ENCODE measurements around the gene NME4.

The NME4 gene

GRCh38 chr16:363110-363765 is 33.8 kb upstream of the NME4 start (continued):
- peak; percentile 77; the same call in 1 of the 2 replicates for TF ChIP-seq BCL11B (tag by site-specific recombination; IDR thresholded peaks at IDR 0.05; ENCODE audit: low read depth)
- TF ChIP-seq ZFHX2 (tag by site-specific recombination; conservative IDR thresholded peaks at IDR 0.05), result peak; percentile 41
- TF ChIP-seq EGR2 (tag by site-specific recombination; IDR thresholded peaks at IDR 0.05; ENCODE audit: low read depth), result peak; percentile 52
- no peak for TF ChIP-seq ZNF175 (tag by site-specific recombination; IDR thresholded peaks at IDR 0.05)

GRCh38 chr16:363766-364490 is 33.1 kb upstream of the NME4 start:
- H3K4me3 ChIP-seq (ENCODE audit: low read depth, low read length), result no peak overlapping the region
- H3K9me3 ChIP-seq (ENCODE audit: control insufficient read depth, insufficient read depth, low read depth, low read length), result no peaks in the 10 kb centered on the region
- H3K36me3 ChIP-seq (ENCODE audit: control insufficient read depth in 2 of 2, insufficient read depth in 1 of 2, low read length in 2 of 2), result peaks cover 6 to 30% of the 10 kb centered on the region in 2 experiments; a peak in 2 of 3 replicates
- no peaks in the 10 kb centered on the region; the same call in 1 of the 2 replicates for H3K4me1 ChIP-seq (ENCODE audit: control insufficient read depth, insufficient read depth, low read length)
- POLR2A ChIA-PET, result interaction anchor here (0.6 to 0.9 kb wide), 2 partner anchors 11 to 298 kb away, joined by 3 read pairs; partner anchors contain the start of gene AXIN1
- no peak overlapping the region for H3K27ac ChIP-seq (ENCODE audit: extremely low read depth, low read depth, low read length)
- CTCF ChIA-PET, result interaction anchor here (0.6 to 5.9 kb wide), 6 partner anchors 9 to 299 kb away, joined by 3 to 70 read pairs (median 9); no protein-coding TSS in a partner anchor
- TF ChIP-seq ZFP37 (tag by site-specific recombination; IDR thresholded peaks at IDR 0.05) (no peak), SP3 (tag by site-specific recombination; IDR thresholded peaks at IDR 0.05) (no peak), KLF8 (tag by site-specific recombination; IDR thresholded peaks at IDR 0.05) (peak; percentile 45; the same call in 1 of the 2 replicates), ZBTB17 (tag by site-specific recombination; IDR thresholded peaks at IDR 0.05) (no peak), ZNF600 (tag by site-specific recombination; IDR thresholded peaks at IDR 0.05) (0 out of 2 replicates have a peak, but pooled peaks have one; percentile 25), ZNF280C (tag by site-specific recombination; IDR thresholded peaks at IDR 0.05) (no peak), KLF1 (tag by site-specific recombination; IDR thresholded peaks at IDR 0.05) (peak; percentile 87)

GRCh38 chr16:364595-365491 is 32.2 kb upstream of the NME4 start:
- Histone ChIP-seq H3K36me3 (ENCODE audit: control insufficient read depth in 2 of 2, insufficient read depth in 1 of 2, low read length in 2 of 2) (peaks cover 6 to 36% of the 10 kb centered on the region in 2 experiments; a peak in 2 of 3 replicates), H3K27ac (ENCODE audit: extremely low read depth, low read depth, low read length) (no peak overlapping the region), H3K4me1 (ENCODE audit: control insufficient read depth, insufficient read depth, low read length) (peaks cover 3% of the 10 kb centered on the region), H3K4me3 (ENCODE audit: low read depth, low read length) (no peak overlapping the region), H3K9me3 (ENCODE audit: control insufficient read depth, insufficient read depth, low read depth, low read length) (no peaks in the 10 kb centered on the region)
- CTCF ChIA-PET, result interaction anchor here (0.6 to 5.9 kb wide), 7 partner anchors 10 to 300 kb away, joined by 3 to 70 read pairs (median 4); no protein-coding TSS in a partner anchor
- TF ChIP-seq ZNF324 (tag by site-specific recombination; IDR thresholded peaks at IDR 0.05), result no peak
- peak; percentile 32; the same call in 1 of the 2 replicates for TF ChIP-seq CTCF (tag by site-specific recombination; IDR thresholded peaks at IDR 0.05)
- peak; percentile 87; the same call in 1 of the 2 replicates for TF ChIP-seq ZNF580 (tag by site-specific recombination; IDR thresholded peaks at IDR 0.05)
- POLR2A ChIA-PET, result interaction anchor here (0.7 to 1.0 kb wide), 3 partner anchors 12 to 86 kb away, joined by 3 to 4 read pairs (median 3); partner anchors contain the start of gene AXIN1
